GM12874 (cell line): ENCODE results near the gene ITPK1.

Experiments
- CTCF ChIP-seq: IDR thresholded peaks from 2 replicates; pipeline ENCODE4 v1.5.1; 2011; ENCODE audit warnings: low read depth, mild to moderate bottlenecking, control low read depth, low read length, moderate library complexity; ENCODE audit not compliant: insufficient read depth

ITPK1 gene

GRCh38 chr14:93095742-93096510 is 19.8 kb downstream of the ITPK1 start:
- no peak for TF ChIP-seq CTCF

GRCh38 chr14:93094121-93094918 is 21.4 kb downstream of the ITPK1 start:
- TF ChIP-seq CTCF = no peak

GRCh38 chr14:93092606-93093556 is 22.8 kb downstream of the ITPK1 start:
- no peak for TF ChIP-seq CTCF

- TF ChIP-seq CTCF = no peak
Measured at GRCh38 chr14:93091666-93092065, 24.1 kb downstream of the ITPK1 start.

- TF ChIP-seq CTCF = no peak
Measured at GRCh38 chr14:93090826-93091555, 24.7 kb downstream of the ITPK1 start.

GRCh38 chr14:93089521-93090269 is 26.0 kb downstream of the ITPK1 start:
- no peak for TF ChIP-seq CTCF
